Esophagus (tissue), 2 donors: Measurements from ENCODE around the gene RIGI. TPM values are rescaled to one million over a fixed set of nuclear protein-coding genes. Genes with fewer than 3 reads are reported as not detected.

Source experiments
- polyA plus RNA-seq, 2 donors: library from polyadenylated mRNA; stranded (reverse); fragments of 200-250 nt; gene quantifications; one replicate each; pipeline ENCODE4 v1.2.3, GENCODE V29; 2013
- donor health status: healthy with polysubstance abuse.
- donor health status: Bipolar disorder and iron deficiency.

RIGI gene
- polyA plus RNA-seq, 2 donors = 4.5 to 4.7 TPM

Other genes with a start within 250 kb of the RIGI start
- 10 to 100 TPM in 1 of 2 donors, 1 to 10 TPM in 1; 4.7 to 12.9 TPM for gene ACO1, start 141.6 kb downstream of the RIGI start, polyA plus RNA-seq
- 1 to 10 TPM; 4.4 to 5.4 TPM for gene SMIM27, start 26.1 kb upstream of the RIGI start, polyA plus RNA-seq
- 1 to 10 TPM; 5.7 to 6.5 TPM for gene TOPORS, start 26.4 kb upstream of the RIGI start, polyA plus RNA-seq
- gene NDUFB6, start 47.0 kb upstream of the RIGI start, polyA plus RNA-seq = 10 to 100 TPM; 26.2 to 37.4 TPM
- not detected for gene TAF1L, start 109.5 kb upstream of the RIGI start, polyA plus RNA-seq